GM12873 (cell line): ENCODE data around the gene NCEH1.

Source experiments
- CTCF ChIP-seq: IDR thresholded peaks from 2 replicates; pipeline ENCODE4 v1.5.1; 2012; ENCODE audit warnings: low read depth, mild to moderate bottlenecking, moderate library complexity, low read length, control low read depth; ENCODE audit not compliant: insufficient read depth; ENCODE audit errors: missing control alignments

The NCEH1 gene

GRCh38 chr3:172591876-172592771 lies 118.7 kb downstream of the NCEH1 start:
- TF ChIP-seq CTCF, result no peak

GRCh38 chr3:172591125-172591605 lies 119.7 kb downstream of the NCEH1 start:
- TF ChIP-seq CTCF, result no peak

GRCh38 chr3:172586436-172586835 lies 124.4 kb downstream of the NCEH1 start:
- no peak for TF ChIP-seq CTCF

DNA sequence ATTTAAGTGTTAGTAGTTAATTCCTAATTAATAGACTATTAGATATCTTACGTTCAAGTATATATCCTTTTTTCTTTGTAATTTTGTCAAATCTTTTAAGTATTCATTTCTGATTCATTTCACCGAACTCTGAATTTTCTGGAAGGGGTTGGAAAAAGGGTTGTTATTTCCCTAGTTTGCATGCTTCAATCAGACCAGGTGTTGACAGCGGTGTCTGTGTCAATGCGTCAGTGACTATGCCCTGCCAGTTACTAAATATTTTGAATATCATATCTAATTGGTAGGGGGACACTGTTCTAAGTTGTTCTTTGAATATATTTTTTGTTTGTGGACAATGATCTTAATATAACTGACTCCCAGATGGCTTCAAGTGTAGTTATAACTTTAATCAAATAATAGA lies 124.9 kb downstream of the NCEH1 start:
- no peak for TF ChIP-seq CTCF

DNA sequence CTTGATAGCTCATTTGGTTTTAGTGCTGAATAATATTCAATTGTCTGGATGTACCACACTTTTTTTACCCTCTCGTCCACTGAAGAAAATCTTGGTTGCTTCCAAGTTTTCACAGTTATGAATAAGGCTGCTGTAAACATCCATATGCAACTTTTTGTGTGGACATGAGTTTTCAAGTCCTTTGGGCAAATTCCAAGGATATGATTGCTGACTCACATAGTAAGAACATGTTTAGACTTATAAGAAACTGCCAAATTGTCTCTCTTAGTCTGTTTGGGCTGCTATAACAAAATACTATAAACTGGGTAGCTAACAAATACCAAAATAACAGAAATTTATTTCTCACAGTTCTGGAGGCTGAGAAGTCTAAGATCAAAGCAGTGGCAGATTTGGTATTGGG lies 128.2 kb downstream of the NCEH1 start:
- no peak for TF ChIP-seq CTCF

DNA sequence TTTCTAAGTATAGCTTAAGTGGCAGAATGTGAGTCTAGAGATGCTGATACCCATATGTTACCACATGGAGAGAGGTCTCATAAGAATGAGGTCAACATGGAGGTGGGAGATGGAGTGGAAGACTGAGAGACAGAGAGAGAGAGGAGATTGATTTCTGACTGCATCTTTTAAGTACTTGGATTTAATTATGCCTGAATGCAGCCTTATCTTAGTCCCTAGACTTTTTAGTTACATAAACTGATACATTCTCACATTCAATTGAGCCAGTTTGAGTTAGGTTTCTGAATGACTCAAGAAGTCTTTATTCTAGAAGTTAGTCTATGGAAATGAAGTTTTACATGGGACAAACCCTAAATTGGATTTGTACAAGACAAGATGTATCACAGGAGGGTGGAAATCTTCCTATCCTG lies 129.1 kb downstream of the NCEH1 start:
- TF ChIP-seq CTCF, result no peak

- TF ChIP-seq CTCF, result no peak
These were observed 130.0 kb downstream of the NCEH1 start for GRCh38 chr3:172580680-172581401.
